ENCODE data around the gene IGF2BP2.

GRCh38 chr3:185655426-185656320 lies 169.2 kb downstream of the IGF2BP2 start:
- TF ChIP-seq, protein P1, sequence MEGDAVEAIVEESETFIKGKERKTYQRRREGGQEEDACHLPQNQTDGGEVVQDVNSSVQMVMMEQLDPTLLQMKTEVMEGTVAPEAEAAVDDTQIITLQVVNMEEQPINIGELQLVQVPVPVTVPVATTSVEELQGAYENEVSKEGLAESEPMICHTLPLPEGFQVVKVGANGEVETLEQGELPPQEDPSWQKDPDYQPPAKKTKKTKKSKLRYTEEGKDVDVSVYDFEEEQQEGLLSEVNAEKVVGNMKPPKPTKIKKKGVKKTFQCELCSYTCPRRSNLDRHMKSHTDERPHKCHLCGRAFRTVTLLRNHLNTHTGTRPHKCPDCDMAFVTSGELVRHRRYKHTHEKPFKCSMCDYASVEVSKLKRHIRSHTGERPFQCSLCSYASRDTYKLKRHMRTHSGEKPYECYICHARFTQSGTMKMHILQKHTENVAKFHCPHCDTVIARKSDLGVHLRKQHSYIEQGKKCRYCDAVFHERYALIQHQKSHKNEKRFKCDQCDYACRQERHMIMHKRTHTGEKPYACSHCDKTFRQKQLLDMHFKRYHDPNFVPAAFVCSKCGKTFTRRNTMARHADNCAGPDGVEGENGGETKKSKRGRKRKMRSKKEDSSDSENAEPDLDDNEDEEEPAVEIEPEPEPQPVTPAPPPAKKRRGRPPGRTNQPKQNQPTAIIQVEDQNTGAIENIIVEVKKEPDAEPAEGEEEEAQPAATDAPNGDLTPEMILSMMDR (IDR thresholded peaks at IDR 0.05): no peak
- TF ChIP-seq EZH2 (IDR thresholded peaks at IDR 0.05; ENCODE audit: borderline replicate concordance, insufficient read depth, low read depth, low read length, poor library complexity, severe bottlenecking): no peak
